Ascending aorta (tissue), 2 donors: ENCODE measurements around the gene MS4A6E. TPM values are rescaled to one million over a fixed set of nuclear protein-coding genes. Genes with fewer than 3 reads are reported as not detected.

Source experiments
- DNase-seq, 2 donors: peaks; one replicate each; pipeline ENCODE4 v3.0.0-alpha.2; 2019; ENCODE audit warnings: low spot score in 2 of 2
- H3K27ac ChIP-seq, 2 donors: fragments of 200-600 bp; sonication (generic); one replicate each; pipeline ENCODE4 v1.5.1; 2016 to 2017; ENCODE audit warnings: mild to moderate bottlenecking in 1 of 2
- H3K27me3 ChIP-seq: fragments of 200-600 bp; sonication (generic); one replicate; pipeline ENCODE4 v1.5.1; 2017
- H3K36me3 ChIP-seq, 2 donors: fragments of 200-600 bp; sonication (generic); one replicate each; pipeline ENCODE4 v1.5.1; 2016
- H3K4me1 ChIP-seq, 2 donors: fragments of 200-600 bp; sonication (generic); one replicate each; pipeline ENCODE4 v1.5.1; 2016 to 2017; ENCODE audit warnings: mild to moderate bottlenecking in 1 of 2
- H3K4me3 ChIP-seq, 2 donors: fragments of 200-600 bp; sonication (generic); one replicate each; pipeline ENCODE4 v1.5.1; 2016 to 2017; ENCODE audit warnings: mild to moderate bottlenecking in 1 of 2
- H3K9me3 ChIP-seq, 2 donors: fragments of 200-600 bp; sonication (generic); one replicate each; pipeline ENCODE4 v1.5.1; 2016
- CTCF ChIP-seq, 3 experiments: fragments of 200-600 bp in 2 of 3; fragments of 450-650 bp in 1 of 3; sonication (generic) in 2 of 3; IDR thresholded peaks; one replicate each; pipeline ENCODE4 v1.5.1; 2016 to 2019; ENCODE audit warnings: antibody characterized with exemption in 3 of 3, mild to moderate bottlenecking in 1 of 3, moderate library complexity in 1 of 3
- intact Hi-C: fragments of 100-400 bp; cut with DNase I; formaldehyde crosslinking; loops from one replicate; pipeline ENCODE4 v1.15.1; 2023
- total RNA-seq: library from RNA; depleted of rRNA; stranded (reverse); fragments of >200 nt; gene quantifications from one replicate; pipeline ENCODE4 v1.1.0, GENCODE V29; 2016

MS4A6E gene
- total RNA-seq, 1 donor from 2014 or later, result not detected

GRCh38 chr11:60347084-60347797 is 20.2 kb downstream of the MS4A6E start:
- Histone ChIP-seq H3K4me1 (no peaks in the 10 kb centered on the region), H3K27ac (no peak overlapping the region), H3K4me3 (no peak overlapping the region), H3K27me3 (no peaks in the 10 kb centered on the region), H3K9me3 (no peaks in the 10 kb centered on the region), H3K36me3 (no peaks in the 10 kb centered on the region)
- TF ChIP-seq CTCF (IDR thresholded peaks at IDR 0.05), result no peak
- DNase-seq, result no peak
- intact Hi-C loops, result no loop called here

- DNase-seq, result no peak
- H3K9me3 ChIP-seq, result no peaks in the 10 kb centered on the region
- no peak overlapping the region for H3K27ac ChIP-seq
- TF ChIP-seq CTCF (IDR thresholded peaks at IDR 0.05), result no peak
- H3K27me3 ChIP-seq, result no peaks in the 10 kb centered on the region
- intact Hi-C loops, result no loop called here
- no peaks in the 10 kb centered on the region for H3K36me3 ChIP-seq
- H3K4me3 ChIP-seq, result no peak overlapping the region
- no peaks in the 10 kb centered on the region for H3K4me1 ChIP-seq
Observed at GRCh38 chr11:60348116-60348515, 21.1 kb downstream of the MS4A6E start.

GRCh38 chr11:60349990-60350389 is 22.9 kb downstream of the MS4A6E start:
- intact Hi-C loops, result no loop called here
- Histone ChIP-seq H3K27ac (no peak overlapping the region), H3K9me3 (no peaks in the 10 kb centered on the region), H3K4me3 (no peak overlapping the region), H3K4me1 (no peaks in the 10 kb centered on the region), H3K36me3 (no peaks in the 10 kb centered on the region), H3K27me3 (no peaks in the 10 kb centered on the region)
- TF ChIP-seq CTCF (IDR thresholded peaks at IDR 0.05), result no peak
- DNase-seq, result no peak

GRCh38 chr11:60357771-60358170 is 30.7 kb downstream of the MS4A6E start:
- Histone ChIP-seq H3K36me3 (no peaks in the 10 kb centered on the region), H3K27me3 (no peaks in the 10 kb centered on the region), H3K4me3 (no peak overlapping the region), H3K9me3 (no peaks in the 10 kb centered on the region), H3K4me1 (no peaks in the 10 kb centered on the region), H3K27ac (no peak overlapping the region)
- DNase-seq, result no peak
- TF ChIP-seq CTCF (IDR thresholded peaks at IDR 0.05), result no peak
- intact Hi-C loops, result loop anchor here (2.0 kb wide), 1 partner anchor 19 kb away; no protein-coding TSS in a partner anchor

GRCh38 chr11:60360621-60361020 is 33.6 kb downstream of the MS4A6E start:
- Histone ChIP-seq H3K4me3 (no peak overlapping the region), H3K4me1 (no peaks in the 10 kb centered on the region), H3K27ac (no peak overlapping the region), H3K9me3 (no peaks in the 10 kb centered on the region), H3K27me3 (no peaks in the 10 kb centered on the region), H3K36me3 (no peaks in the 10 kb centered on the region)
- TF ChIP-seq CTCF (IDR thresholded peaks at IDR 0.05), result no peak
- no peak for DNase-seq
- intact Hi-C loops, result no loop called here
